Endometrial microvascular endothelial cells (primary cell): ENCODE measurements around the gene MS4A4A. TPM values are rescaled to one million over a fixed set of nuclear protein-coding genes. Genes with fewer than 3 reads are reported as not detected.

ENCODE experiments used
- in situ Hi-C: cut with HindIII; loops from 2 replicates; pipeline ENCODE4 v1.10.0; 2017; ENCODE audit warnings: low sequenced_read_pairs, low pct_unique_long_range_greater_than_20kb; ENCODE audit errors: inconsistent ontology term
- total RNA-seq: library from RNA; depleted of rRNA; stranded (reverse); fragments of >200 nt; gene quantifications from one replicate; pipeline ENCODE4 v1.2.3, GENCODE V29; 2015; ENCODE audit errors: inconsistent ontology term

Gene MS4A4A
- total RNA-seq, 1 donor from 2014 or later = not detected

DNA sequence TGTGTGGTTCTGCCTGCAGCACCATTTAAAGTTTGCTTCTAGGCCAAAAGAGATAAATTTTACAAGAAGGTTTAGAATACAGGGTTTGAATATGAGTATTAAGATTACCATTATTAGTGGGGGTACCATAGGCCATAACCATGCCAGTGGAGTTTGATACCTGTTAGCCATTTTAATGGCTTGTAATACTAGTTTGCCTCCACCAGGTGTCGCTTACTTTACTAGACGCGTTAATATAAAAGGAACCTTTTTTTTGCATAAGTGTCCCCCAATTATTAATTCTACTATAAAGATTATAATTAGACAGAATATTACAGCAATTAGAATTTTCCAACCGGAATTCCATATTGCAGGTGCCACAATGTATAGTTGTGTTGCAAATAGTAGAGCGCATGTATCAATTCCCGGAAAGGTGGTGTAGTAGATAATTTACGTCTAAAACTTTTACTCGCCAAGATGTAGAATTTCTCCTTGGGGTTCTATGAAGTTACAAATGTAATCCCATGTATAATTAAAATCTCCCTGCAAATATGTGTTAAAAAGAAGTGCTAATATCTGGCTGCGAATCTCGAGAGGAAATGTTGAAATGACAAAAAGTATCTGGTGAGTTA is 62.7 kb downstream of the MS4A4A start:
- in situ Hi-C loops = no loop called here

DNA sequence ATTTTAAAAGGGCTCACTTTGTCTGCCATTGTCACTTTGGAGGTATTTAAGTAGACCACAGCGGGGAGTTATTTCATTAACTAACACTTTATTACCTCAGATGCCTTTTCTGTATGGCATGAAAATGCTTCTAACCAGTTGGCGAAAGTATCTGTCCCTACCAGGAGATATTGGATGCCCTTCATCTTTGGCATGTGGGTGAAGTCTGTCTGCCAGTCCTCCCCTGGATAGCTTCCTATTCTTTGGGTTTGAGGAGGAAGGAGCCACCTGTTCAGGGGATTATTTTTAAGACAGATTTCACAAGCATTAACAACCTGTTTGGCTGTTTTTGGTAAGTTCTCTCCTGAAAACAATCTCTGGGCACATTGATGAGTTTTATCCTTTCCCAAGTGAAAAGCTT is 63.7 kb downstream of the MS4A4A start:
- in situ Hi-C loops = no loop called here

GRCh38 chr11:60345489-60345888 is 65.0 kb downstream of the MS4A4A start:
- in situ Hi-C loops = no loop called here

- in situ Hi-C loops = no loop called here
Observed at GRCh38 chr11:60347084-60347797, 66.8 kb downstream of the MS4A4A start.

DNA sequence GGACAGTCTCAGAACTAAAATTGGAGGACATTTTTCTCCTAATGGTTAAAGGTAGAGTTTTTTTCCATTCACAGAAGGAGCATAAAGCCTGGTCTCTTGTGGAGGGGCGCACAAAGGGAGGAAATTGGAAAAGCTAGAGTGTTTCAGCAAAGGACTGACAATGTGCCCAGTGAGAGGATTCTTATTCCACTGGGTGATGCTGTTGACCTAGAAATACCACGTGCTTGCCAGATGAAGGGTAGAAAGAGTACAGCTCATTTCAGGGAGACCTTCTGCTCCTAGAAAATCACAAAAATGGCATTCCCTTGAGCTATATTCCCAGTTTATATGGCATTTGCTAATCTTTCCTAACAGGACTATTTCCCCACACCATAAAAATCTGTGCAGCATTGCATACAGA is 67.7 kb downstream of the MS4A4A start:
- in situ Hi-C loops = no loop called here

DNA sequence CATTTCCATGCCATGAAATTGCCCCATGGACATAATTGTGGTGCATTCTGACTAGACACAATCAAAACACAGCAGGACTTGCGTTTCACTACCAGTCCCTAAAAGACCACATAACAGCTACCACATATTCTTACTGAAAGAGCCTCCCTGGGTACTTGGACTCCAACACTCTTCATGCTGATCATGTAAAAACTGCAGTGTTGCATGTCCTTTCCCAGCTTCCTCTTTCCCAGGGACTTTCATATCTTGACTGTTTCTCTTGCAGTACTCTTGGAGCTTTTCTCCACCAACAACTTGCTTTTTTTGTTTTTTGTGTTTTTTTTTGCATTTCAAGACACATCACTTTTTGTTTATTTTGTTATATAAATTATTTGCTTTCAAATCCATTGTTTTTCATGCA is 69.5 kb downstream of the MS4A4A start:
- in situ Hi-C loops = no loop called here

DNA sequence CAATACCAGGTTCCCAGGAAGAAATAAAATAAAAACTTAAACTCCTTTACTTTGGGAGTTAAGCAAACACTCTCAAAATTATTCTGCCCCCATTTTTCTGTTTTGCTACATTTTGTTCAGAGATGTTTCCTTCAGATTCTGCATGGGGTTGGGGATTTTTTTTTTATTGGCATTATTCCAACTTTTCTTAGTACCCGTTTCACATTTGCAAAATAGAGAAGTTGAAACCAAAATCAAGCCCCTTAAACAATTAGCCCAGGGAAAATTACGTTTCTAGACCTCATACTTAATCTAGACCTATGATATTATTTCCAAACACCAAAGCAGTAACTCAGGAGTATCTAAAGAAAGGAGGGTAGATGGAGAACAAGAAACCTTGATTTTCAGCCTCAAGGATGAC is 77.3 kb downstream of the MS4A4A start:
- in situ Hi-C loops = no loop called here

Other genes with a start within 250 kb of the MS4A4A start
- not detected for gene OOSP2, start 240.3 kb upstream of the MS4A4A start, total RNA-seq
- not detected for gene MS4A3, start 224.0 kb upstream of the MS4A4A start, total RNA-seq
- gene MS4A2, start 192.0 kb upstream of the MS4A4A start, total RNA-seq = not detected
- not detected for gene MS4A6A, start 97.6 kb upstream of the MS4A4A start, total RNA-seq
- gene MS4A4E, start 37.5 kb upstream of the MS4A4A start, total RNA-seq = not detected
- not detected for gene MS4A6E, start 46.6 kb downstream of the MS4A4A start, total RNA-seq
- gene MS4A7, start 97.9 kb downstream of the MS4A4A start, total RNA-seq = not detected
- gene MS4A14, start 115.8 kb downstream of the MS4A4A start, total RNA-seq = not detected
- not detected for gene MS4A5, start 148.9 kb downstream of the MS4A4A start, total RNA-seq
- not detected for gene MS4A1, start 175.2 kb downstream of the MS4A4A start, total RNA-seq
- gene MS4A12, start 212.1 kb downstream of the MS4A4A start, total RNA-seq = not detected
- gene MS4A13, start 234.7 kb downstream of the MS4A4A start, total RNA-seq = not detected